IMR-90 (cell line): ENCODE data around the gene CBR1. TPM values are rescaled to one million over a fixed set of nuclear protein-coding genes. Genes with fewer than 3 reads are reported as not detected.
"Not testable (repeated sequence)": the region's sequence is repeated elsewhere in the genome, so short reads cannot be mapped to it uniquely, and the experiment has no call there.

Experiments
- ATAC-seq: fragments of 200-7000 bp; cut with Tn5 transposase; 2 replicates; pipeline ENCODE4 v1.9.1; 2020; ENCODE audit warnings: low read depth, mild to moderate bottlenecking, moderate library complexity
- BruUV-seq: library from RNA; stranded (reverse); fragments of 400-500 nt; replicated peaks from 2 replicates; lab custom pipeline; 2021; lab: Mats Ljungman, UMichigan
- CTCF ChIA-PET: fragments of 300-600 bp; formaldehyde crosslinking; extraction: SDS; loops from one replicate; lab custom pipeline; 2021; ENCODE audit warnings: antibody characterized with exemption; lab: Yijun Ruan, JAX
- POLR2A ChIA-PET: fragments of 300-600 bp; sonication (Branson Sonifier 250); formaldehyde crosslinking; loops from one replicate; lab custom pipeline; 2022; ENCODE audit warnings: antibody characterized with exemption; ENCODE audit not compliant: unreplicated experiment; lab: Charles Lee
- DNase-seq: peaks from one replicate; pipeline ENCODE4 v3.0.0; 2013
- H2AFZ ChIP-seq: replicated peaks from 2 replicates; pipeline ENCODE3; 2013; ENCODE audit warnings: low read length, mild to moderate bottlenecking; ENCODE audit not compliant: poor library complexity
- H2AK5ac ChIP-seq: 2 replicates; pipeline ENCODE4 v1.6.1; 2013; ENCODE audit warnings: low read depth, low read length, inconsistent platforms
- H2AK9ac ChIP-seq: replicated peaks from 2 replicates; pipeline ENCODE3; 2013; ENCODE audit warnings: mild to moderate bottlenecking, low read depth, low read length, moderate library complexity; ENCODE audit not compliant: poor library complexity
- H2BK120ac ChIP-seq: 2 replicates; pipeline ENCODE4 v1.6.1; 2013; ENCODE audit warnings: low read depth, low read length, inconsistent platforms
- H2BK15ac ChIP-seq: 3 replicates; pipeline ENCODE4 v1.6.1; 2013; ENCODE audit warnings: low read depth, low read length, inconsistent platforms
- H2BK20ac ChIP-seq: 2 replicates; pipeline ENCODE4 v1.6.1; 2013; ENCODE audit warnings: low read depth, mild to moderate bottlenecking, inconsistent platforms, low read length, moderate library complexity
- H2BK5ac ChIP-seq: 2 replicates; pipeline ENCODE4 v1.6.1; 2013; ENCODE audit warnings: mild to moderate bottlenecking, low read depth, low read length, inconsistent platforms; ENCODE audit not compliant: poor library complexity, severe bottlenecking
- H3K14ac ChIP-seq: replicated peaks from 2 replicates; pipeline ENCODE4 v1.6.1; 2013; ENCODE audit warnings: low read depth, low read length, inconsistent platforms
- H3K18ac ChIP-seq: 2 replicates; pipeline ENCODE4 v1.6.1; 2013; ENCODE audit warnings: low read depth, low read length, control low read depth
- H3K23ac ChIP-seq: 2 replicates; pipeline ENCODE4 v1.6.1; 2013; ENCODE audit warnings: low read depth, low read length, inconsistent platforms
- H3K27ac ChIP-seq: 2 replicates; pipeline ENCODE4 v1.5.1; 2013; ENCODE audit warnings: mild to moderate bottlenecking, control low read depth, low read length; ENCODE audit not compliant: insufficient read depth
- H3K27me3 ChIP-seq: 2 replicates; pipeline ENCODE4 v1.6.1; 2013; ENCODE audit warnings: low read length; ENCODE audit not compliant: control insufficient read depth, insufficient read depth
- H3K36me3 ChIP-seq: 2 replicates; pipeline ENCODE4 v1.6.1; 2013; ENCODE audit warnings: low read length, mixed read lengths; ENCODE audit not compliant: control insufficient read depth, insufficient read depth
- H3K4ac ChIP-seq: 2 replicates; pipeline ENCODE4 v1.6.1; 2013; ENCODE audit warnings: low read depth, low read length, inconsistent platforms
- H3K4me1 ChIP-seq: 2 replicates; pipeline ENCODE4 v1.6.1; 2013; ENCODE audit warnings: low read length, mixed read lengths; ENCODE audit not compliant: control insufficient read depth, insufficient read depth
- H3K4me2 ChIP-seq: 2 replicates; pipeline ENCODE4 v1.6.1; 2013; ENCODE audit warnings: low read depth, mild to moderate bottlenecking, control low read depth, low read length, moderate library complexity
- H3K4me3 ChIP-seq: 2 replicates; pipeline ENCODE4 v1.5.1; 2013; ENCODE audit warnings: low read depth, mild to moderate bottlenecking, control low read depth, low read length, moderate library complexity; ENCODE audit not compliant: insufficient read depth
- H3K56ac ChIP-seq: 2 replicates; pipeline ENCODE4 v1.6.1; 2013; ENCODE audit warnings: low read length, inconsistent platforms; ENCODE audit not compliant: insufficient read depth; ENCODE audit errors: extremely low read depth
- H3K79me1 ChIP-seq, 2 experiments: 2 replicates each; pipeline ENCODE4 v1.6.1; 2013; ENCODE audit warnings: low read length in 2 of 2, inconsistent platforms in 1 of 2, low read depth in 1 of 2
- H3K9ac ChIP-seq: 2 replicates; pipeline ENCODE4 v1.6.1; 2013; ENCODE audit warnings: low read depth, low read length, control low read depth
- H3K9me1 ChIP-seq: 2 replicates; pipeline ENCODE4 v1.6.1; 2013; ENCODE audit warnings: low read length, inconsistent platforms; ENCODE audit not compliant: insufficient read depth
- H3K9me3 ChIP-seq: 2 replicates; pipeline ENCODE4 v1.6.1; 2013; ENCODE audit warnings: low read length; ENCODE audit not compliant: control insufficient read depth, insufficient read depth
- H4K20me1 ChIP-seq: 2 replicates; pipeline ENCODE4 v1.6.1; 2013; ENCODE audit warnings: low read length, inconsistent platforms; ENCODE audit not compliant: insufficient read depth
- H4K5ac ChIP-seq: 2 replicates; pipeline ENCODE4 v1.6.1; 2013; ENCODE audit warnings: mild to moderate bottlenecking, low read depth, low read length, control low read depth
- H4K8ac ChIP-seq, 2 experiments: 2 replicates each; pipeline ENCODE4 v1.6.1; 2013; ENCODE audit warnings: low read depth in 2 of 2, low read length in 2 of 2, control low read depth in 1 of 2, inconsistent platforms in 1 of 2
- H4K91ac ChIP-seq: 2 replicates; pipeline ENCODE4 v1.6.1; 2013; ENCODE audit warnings: low read depth, low read length, inconsistent platforms; ENCODE audit not compliant: insufficient read depth
- CEBPB ChIP-seq: IDR thresholded peaks from 2 replicates; pipeline ENCODE4 v1.6.1; 2012; ENCODE audit warnings: low read depth, low read length, improper control_type of control experiment
- ELK1 ChIP-seq: fragments of 150-350 bp; IDR thresholded peaks from 2 replicates; pipeline ENCODE4 v1.6.1; 2016; ENCODE audit warnings: low read depth, mild to moderate bottlenecking, low read length, moderate library complexity, borderline replicate concordance
- FOS ChIP-seq: fragments of 150-350 bp; IDR thresholded peaks from 2 replicates; pipeline ENCODE4 v1.6.1; 2016; ENCODE audit warnings: low read depth, low read length
- RFX5 ChIP-seq: IDR thresholded peaks from 2 replicates; pipeline ENCODE4 v1.8.0; 2012; ENCODE audit warnings: low read depth, mild to moderate bottlenecking, low read length, moderate library complexity
- WGBS, 2 experiments: methylation state at CpG; one replicate each; pipeline versions ENCODE4 v1.1.5 to v1.1.7; 2013; ENCODE audit warnings: missing lambda C conversion rate in 2 of 2; ENCODE audit not compliant: insufficient read length in 1 of 2; ENCODE audit errors: extremely low coverage in 2 of 2; 5-methylcytosine and 5-hydroxymethylcytosine counted together
- dilution Hi-C: fragments of 300-500 bp; cut with HindIII; formaldehyde crosslinking; loops from one replicate; pipeline ENCODE4 v1.14.3; 2018; ENCODE audit warnings: low sequenced_read_pairs; ENCODE audit not compliant: unreplicated experiment
- in situ Hi-C: fragments of 300-500 bp; cut with MboI; formaldehyde crosslinking; loops from 3 replicates; pipeline ENCODE4 v1.14.3; 2019; ENCODE audit warnings: low sequenced_read_pairs, inconsistent platforms, mixed read lengths
- intact Hi-C: fragments of 100-400 bp; cut with micrococcal nuclease; formaldehyde crosslinking; loops from 2 replicates; pipeline ENCODE4 v1.10.0; 2022
- polyA plus RNA-seq, 3 experiments: library from polyadenylated mRNA; depleted of rRNA; stranded (reverse); fragments of >200 nt; gene quantifications; 2 replicates each; pipeline ENCODE4 v1.2.3, GENCODE V29; 2012; ENCODE audit warnings: low replicate concordance in 1 of 3
- total RNA-seq: library from RNA; depleted of rRNA; stranded (reverse); fragments of >200 nt; gene quantifications from 2 replicates; pipeline ENCODE4 v1.2.3, GENCODE V29; 2012

Gene CBR1
- total and polyA plus RNA-seq, 2 of the 4 experiments (the other 2 are of a cell fraction): 122 to 222 TPM

DNA sequence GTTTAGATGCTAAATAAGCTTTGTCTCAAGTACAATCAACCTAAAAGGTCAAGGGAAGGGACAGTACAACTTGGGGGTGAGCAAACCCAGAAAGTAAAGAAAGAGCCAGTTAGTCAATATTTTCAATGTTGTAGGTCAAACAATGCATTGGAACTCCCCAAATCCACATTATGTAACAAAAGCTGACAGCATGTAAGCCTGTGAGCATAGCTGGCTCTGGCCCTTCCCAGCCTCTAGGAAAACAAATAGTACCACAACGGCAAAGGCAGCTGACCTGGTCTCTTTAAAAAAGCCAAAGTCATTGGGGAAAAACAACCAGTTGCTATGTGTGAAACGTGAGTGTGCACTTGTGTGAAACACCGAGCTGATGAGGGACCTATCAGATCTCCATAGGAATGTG, 3.4 kb downstream of the CBR1 start:
- Histone ChIP-seq H3K14ac (no peak overlapping the region), H3K79me1 (peaks cover 25 to 43% of the 10 kb centered on the region in 2 experiments; a peak in 3 of 4 replicates), H3K4me2 (no peak overlapping the region), H4K5ac (no peak overlapping the region), H3K56ac (no peak overlapping the region), H4K8ac (no peak overlapping the region), H3K23ac (0 out of 2 replicates have a peak overlapping the region, but pooled peaks have one; percentile 20), H3K9me1 (peaks cover 11% of the 10 kb centered on the region), H3K18ac (no peak overlapping the region), H3K27me3 (no peaks in the 10 kb centered on the region), H2BK15ac (no peak overlapping the region), H3K9me3 (peaks cover 7% of the 10 kb centered on the region), H3K36me3 (peaks cover 17% of the 10 kb centered on the region), H3K9ac (no peak overlapping the region), H2AFZ (no peak overlapping the region), H2BK20ac (no peak overlapping the region), H3K4ac (no peak overlapping the region), H2BK120ac (no peak overlapping the region), H2AK9ac (no peak overlapping the region), H4K91ac (no peak overlapping the region), H3K4me1 (peaks cover 10% of the 10 kb centered on the region), H3K4me3 (no peak overlapping the region), H2AK5ac (no peak overlapping the region), H2BK5ac (no peak overlapping the region), H4K20me1 (peaks cover 10% of the 10 kb centered on the region; the same call in 1 of the 2 replicates), H3K27ac (no peak overlapping the region)
- no peak for TF ChIP-seq CEBPB
- TF ChIP-seq ELK1: no peak
- no peak for TF ChIP-seq RFX5
- TF ChIP-seq FOS: no peak
- DNase-seq: no peak
- intact Hi-C loops (no loop called here), in situ Hi-C loops (no loop called here), dilution Hi-C loops (no loop called here)
- BruUV-seq: no TSS peak
- ATAC-seq: no peak
- WGBS, 2 experiments: 65% methylated on average over 2 of the region's 3 CpGs; no CpG with 5 or more reads in 1 of the 2 experiments
- CTCF ChIA-PET: interaction anchor here (0.6 kb wide), 1 partner anchor 285 kb away, joined by 4 read pairs; no protein-coding TSS in a partner anchor
- POLR2A ChIA-PET: no interaction called here

GRCh38 chr21:36073911-36074310, 4.1 kb downstream of the CBR1 start:
- H3K4me1 ChIP-seq, H3K4me3 ChIP-seq, H2AK5ac ChIP-seq, H2BK120ac ChIP-seq, H3K23ac ChIP-seq, H3K18ac ChIP-seq, in situ Hi-C loops, H4K8ac ChIP-seq, H3K9me3 ChIP-seq, H3K27ac ChIP-seq, DNase-seq, H2AK9ac ChIP-seq, H2BK5ac ChIP-seq, POLR2A ChIA-PET, H3K9ac ChIP-seq, ATAC-seq, BruUV-seq, H2BK20ac ChIP-seq, H3K4ac ChIP-seq, H3K14ac ChIP-seq, H4K5ac ChIP-seq, H3K4me2 ChIP-seq, H2BK15ac ChIP-seq, intact Hi-C loops, H2AFZ ChIP-seq, dilution Hi-C loops, H4K91ac ChIP-seq, H3K27me3 ChIP-seq, H3K56ac ChIP-seq: not testable (repeated sequence)
- Histone ChIP-seq H4K20me1 (peaks cover 10% of the 10 kb centered on the region; the same call in 1 of the 2 replicates), H3K36me3 (peaks cover 17% of the 10 kb centered on the region), H3K79me1 (peaks cover 24 to 42% of the 10 kb centered on the region in 2 experiments; a peak in 3 of 4 replicates), H3K9me1 (peaks cover 11% of the 10 kb centered on the region)
- no CpG with 5 or more reads among the region's 5 CpGs for WGBS, 2 experiments
- CTCF ChIA-PET: interaction anchor here (0.6 kb wide), 1 partner anchor 284 kb away, joined by 4 read pairs; no protein-coding TSS in a partner anchor
